PFSK-1 (cell line): ENCODE data around the gene RGS3.

Experiments
- FOXP2 ChIP-seq: optimal IDR thresholded peaks from 2 replicates; pipeline ENCODE3; 2011; ENCODE audit warnings: borderline replicate concordance, control low read depth, inconsistent platforms; ENCODE audit not compliant: insufficient read depth; ENCODE audit errors: extremely low read length, extremely low read depth
- POLR2AphosphoS5 ChIP-seq: IDR thresholded peaks from 2 replicates; pipeline ENCODE4 v1.6.1; 2012; ENCODE audit warnings: low read depth, mild to moderate bottlenecking, control low read depth, low read length, moderate library complexity
- SIN3A ChIP-seq: IDR thresholded peaks from 2 replicates; pipeline ENCODE4 v1.6.1; 2012; ENCODE audit warnings: mild to moderate bottlenecking, low read length, moderate library complexity, borderline replicate concordance; ENCODE audit not compliant: insufficient read depth
- TAF1 ChIP-seq: IDR thresholded peaks from 2 replicates; pipeline ENCODE4 v1.6.1; 2012; ENCODE audit warnings: low read length, control low read depth, borderline replicate concordance; ENCODE audit not compliant: insufficient read depth
- TF ChIP-seq, protein P1 (sequence below), 2 experiments: IDR thresholded peaks; 2 replicates each; pipeline versions ENCODE4 v1.6.1 to v1.8.0; 2011 to 2012; ENCODE audit warnings: low read depth in 2 of 2, low read length in 2 of 2, control low read depth in 1 of 2, inconsistent platforms in 1 of 2, mild to moderate bottlenecking in 1 of 2, moderate library complexity in 1 of 2; ENCODE audit not compliant: insufficient read depth in 1 of 2

The RGS3 gene

DNA sequence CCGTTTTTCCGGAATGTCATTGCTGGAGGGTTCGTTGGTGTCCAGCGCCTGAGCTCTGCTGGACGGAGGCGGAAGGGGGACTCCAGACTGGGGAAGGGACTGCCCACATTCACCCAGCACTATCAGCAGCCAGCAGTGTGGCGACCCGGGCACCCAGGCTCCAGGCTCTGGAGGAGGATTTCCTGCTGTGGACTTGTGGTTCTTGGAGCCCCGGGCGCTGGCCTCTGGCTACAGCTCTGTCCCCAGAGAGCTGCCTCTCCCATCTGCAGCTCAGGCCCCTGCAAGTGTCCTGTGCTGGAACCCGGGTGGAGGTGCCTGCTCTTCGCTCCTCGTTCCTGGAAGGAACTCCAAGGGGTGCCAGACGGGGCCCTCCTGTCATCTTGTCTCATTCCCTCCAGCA, 152.6 kb downstream of the RGS3 start:
- TF ChIP-seq, protein P1, sequence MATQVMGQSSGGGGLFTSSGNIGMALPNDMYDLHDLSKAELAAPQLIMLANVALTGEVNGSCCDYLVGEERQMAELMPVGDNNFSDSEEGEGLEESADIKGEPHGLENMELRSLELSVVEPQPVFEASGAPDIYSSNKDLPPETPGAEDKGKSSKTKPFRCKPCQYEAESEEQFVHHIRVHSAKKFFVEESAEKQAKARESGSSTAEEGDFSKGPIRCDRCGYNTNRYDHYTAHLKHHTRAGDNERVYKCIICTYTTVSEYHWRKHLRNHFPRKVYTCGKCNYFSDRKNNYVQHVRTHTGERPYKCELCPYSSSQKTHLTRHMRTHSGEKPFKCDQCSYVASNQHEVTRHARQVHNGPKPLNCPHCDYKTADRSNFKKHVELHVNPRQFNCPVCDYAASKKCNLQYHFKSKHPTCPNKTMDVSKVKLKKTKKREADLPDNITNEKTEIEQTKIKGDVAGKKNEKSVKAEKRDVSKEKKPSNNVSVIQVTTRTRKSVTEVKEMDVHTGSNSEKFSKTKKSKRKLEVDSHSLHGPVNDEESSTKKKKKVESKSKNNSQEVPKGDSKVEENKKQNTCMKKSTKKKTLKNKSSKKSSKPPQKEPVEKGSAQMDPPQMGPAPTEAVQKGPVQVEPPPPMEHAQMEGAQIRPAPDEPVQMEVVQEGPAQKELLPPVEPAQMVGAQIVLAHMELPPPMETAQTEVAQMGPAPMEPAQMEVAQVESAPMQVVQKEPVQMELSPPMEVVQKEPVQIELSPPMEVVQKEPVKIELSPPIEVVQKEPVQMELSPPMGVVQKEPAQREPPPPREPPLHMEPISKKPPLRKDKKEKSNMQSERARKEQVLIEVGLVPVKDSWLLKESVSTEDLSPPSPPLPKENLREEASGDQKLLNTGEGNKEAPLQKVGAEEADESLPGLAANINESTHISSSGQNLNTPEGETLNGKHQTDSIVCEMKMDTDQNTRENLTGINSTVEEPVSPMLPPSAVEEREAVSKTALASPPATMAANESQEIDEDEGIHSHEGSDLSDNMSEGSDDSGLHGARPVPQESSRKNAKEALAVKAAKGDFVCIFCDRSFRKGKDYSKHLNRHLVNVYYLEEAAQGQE (IDR thresholded peaks at IDR 0.05; ENCODE audit: insufficient read depth in 1 of 2, low read depth in 2 of 2, low read length in 2 of 2), result no peak
- TF ChIP-seq TAF1 (no peak), POLR2AphosphoS5 (no peak), SIN3A (no peak), FOXP2 (no peak)

GRCh38 chr9:113616621-113617496, 153.3 kb downstream of the RGS3 start:
- no peak for TF ChIP-seq TAF1
- TF ChIP-seq, protein P1 (IDR thresholded peaks at IDR 0.05; ENCODE audit: insufficient read depth in 1 of 2, low read depth in 2 of 2, low read length in 2 of 2), result no peak
- no peak for TF ChIP-seq SIN3A

GRCh38 chr9:113617550-113617949, 154.0 kb downstream of the RGS3 start:
- TF ChIP-seq SIN3A (no peak), FOXP2 (no peak), TAF1 (no peak)

GRCh38 chr9:113618836-113619490, 155.4 kb downstream of the RGS3 start:
- TF ChIP-seq SIN3A, result no peak
- TF ChIP-seq TAF1, result no peak
- TF ChIP-seq, protein P1 (IDR thresholded peaks at IDR 0.05; ENCODE audit: insufficient read depth in 1 of 2, low read depth in 2 of 2, low read length in 2 of 2), result no peak
- no peak for TF ChIP-seq POLR2AphosphoS5
- TF ChIP-seq FOXP2, result no peak

- TF ChIP-seq TAF1 (no peak), POLR2AphosphoS5 (no peak), SIN3A (no peak)
- TF ChIP-seq, protein P1 (IDR thresholded peaks at IDR 0.05; ENCODE audit: insufficient read depth in 1 of 2, low read depth in 2 of 2, low read length in 2 of 2), result no peak
Observed at GRCh38 chr9:113619491-113620376, 156.2 kb downstream of the RGS3 start.
